Activated CD4-positive, alpha-beta T cell treated with anti-CD3 and anti-CD28 coated beads for 4 hours (primary cell): ENCODE measurements around the gene ICA1L.

Experiments used
- DNase-seq, 2 donors: peaks; one replicate each; pipeline ENCODE4 v3.0.0-alpha.2; 2020

The ICA1L gene

GRCh38 chr2:202723746-202724145 is 147.8 kb downstream of the ICA1L start:
- no peak for DNase-seq
